ENCODE results near the gene GSTT4. TPM values are rescaled to one million over a fixed set of nuclear protein-coding genes. Genes with fewer than 3 reads are reported as not detected.

The GSTT4 gene
- total RNA-seq (not detected), polyA plus RNA-seq (not detected)
- long read RNA-seq, donor 1 = 0 reads
- long read RNA-seq, donor 2 = 0 reads
- long read RNA-seq, donor 3 = 0 reads
- long read RNA-seq, donor 4 = 0 reads
- long read RNA-seq, donor 5 = 0 reads
- long read RNA-seq, donor 6 = 0 reads
- long read RNA-seq, donor 7 = 0 reads
- long read RNA-seq, donor 8 = 0 reads
- long read RNA-seq, donor 9 = 0 reads
- long read RNA-seq, donor 10 = 0 reads

GRCh38 chr22:24005201-24005600 is at the start of gene GSTT4:
Gene GSTT4 (minus strand): TSS chr22:24005453. CDS start chr22:24005356, 97 bp downstream.
- no peak within 1 kb of the TSS for H3K4me3 ChIP-seq
- 78 to 89% (median 84%) methylated on average over 5 to 6 of the region's 6 CpGs for whole genome bisulfite sequencing, 4 donors
- TF ChIP-seq CTCF (IDR thresholded peaks at IDR 0.05) (no peak), POLR2A (IDR thresholded peaks at IDR 0.05) (no peak)
- intact Hi-C loops (cut with DNase I) = no loop called here
- H3K36me3 ChIP-seq (replicated peaks in 1 of 2) = no peaks in the 10 kb centered on the region
- no peak for DNase-seq
- no peak within 1 kb of the TSS for H3K27ac ChIP-seq
- H3K9me3 ChIP-seq (replicated peaks in 1 of 3) = no peaks in the 10 kb centered on the region
- H3K27me3 ChIP-seq = no peaks in the 10 kb centered on the region
- no peaks in the 10 kb centered on the region for H3K4me1 ChIP-seq (replicated peaks in 1 of 2)

DNA sequence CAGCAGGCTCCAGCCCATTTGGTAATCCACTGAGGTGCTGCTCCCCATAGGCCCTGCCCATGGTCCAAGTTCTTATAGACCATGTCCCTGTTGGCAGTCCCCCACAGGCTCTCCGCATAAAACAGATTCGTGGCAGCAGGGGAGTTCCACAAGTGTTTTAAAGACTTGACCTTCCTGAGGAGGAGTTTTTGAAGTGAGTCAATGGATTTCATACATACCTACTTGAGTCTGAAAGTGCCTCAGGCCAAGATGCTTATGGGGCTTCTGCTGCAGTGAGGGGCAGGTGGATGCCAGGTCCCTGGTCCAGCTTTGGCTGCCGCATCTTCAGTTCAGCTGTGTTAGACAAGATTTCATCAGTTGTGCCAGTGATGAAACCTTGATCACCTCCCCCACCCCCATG is 49.1 kb upstream of the GSTT4 start:
- no peak for TF ChIP-seq POLR2A (IDR thresholded peaks at IDR 0.05)
- no peak for TF ChIP-seq CTCF (IDR thresholded peaks at IDR 0.05)
- Histone ChIP-seq H3K36me3 (replicated peaks in 1 of 2) (peaks cover 0 to 49% of the 10 kb centered on the region in 2 donors), H3K4me1 (replicated peaks in 1 of 2) (no peaks in the 10 kb centered on the region), H3K9me3 (replicated peaks in 1 of 3) (no peaks in the 10 kb centered on the region), H3K27me3 (no peaks in the 10 kb centered on the region), H3K27ac (no peak overlapping the region), H3K4me3 (no peak overlapping the region)
- intact Hi-C loops (cut with DNase I) = no loop called here
- no peak for DNase-seq
- 90 to 100% (median 95%) methylated on average over 2 to 3 of the region's 3 CpGs for WGBS, 4 donors

GRCh38 chr22:24053481-24054226 is 48.4 kb upstream of the GSTT4 start:
- Histone ChIP-seq H3K9me3 (replicated peaks in 1 of 3) (no peaks in the 10 kb centered on the region), H3K36me3 (replicated peaks in 1 of 2) (peaks cover 0 to 53% of the 10 kb centered on the region in 2 donors)

More at GRCh38 chr22:24053481-24054226, 48.4 kb upstream of the GSTT4 start:
- no peaks in the 10 kb centered on the region for H3K4me1 ChIP-seq (replicated peaks in 1 of 2)
- no peak overlapping the region for H3K27ac ChIP-seq
- intact Hi-C loops (cut with DNase I) = no loop called here
- no peak for TF ChIP-seq POLR2A (IDR thresholded peaks at IDR 0.05)
- TF ChIP-seq CTCF (IDR thresholded peaks at IDR 0.05) = no peak
- no peaks in the 10 kb centered on the region for H3K27me3 ChIP-seq
- H3K4me3 ChIP-seq = no peak overlapping the region
- no peak for DNase-seq
- WGBS, 4 donors = 80 to 94% (median 90%) methylated on average over 10 of the region's 10 CpGs

Measured in adrenal gland (tissue), 19 donors.